Activated CD8-positive, alpha-beta T cell treated with anti-CD3 and anti-CD28 coated beads for 36 hours (primary cell): ENCODE results near the gene FBXW11. TPM values are rescaled to one million over a fixed set of nuclear protein-coding genes. Genes with fewer than 3 reads are reported as not detected.
"Not testable (repeated sequence)": the region's sequence is repeated elsewhere in the genome, so short reads cannot be mapped to it uniquely, and the experiment has no call there.

Source experiments
- ATAC-seq: fragments of 200-7000 bp; cut with Tn5 transposase; one replicate; pipeline ENCODE4 v1.10.0; 2021; ENCODE audit warnings: mild to moderate bottlenecking, moderate library complexity
- CTCF ChIA-PET: fragments of 350-600 bp; sonication (Branson Sonifier 250); formaldehyde crosslinking; loops from one replicate; lab custom pipeline; 2021; ENCODE audit warnings: antibody characterized with exemption; lab: Charles Lee
- POLR2A ChIA-PET: fragments of 350-600 bp; sonication (Branson Sonifier 250); formaldehyde crosslinking; loops from one replicate; lab custom pipeline; 2021; ENCODE audit warnings: antibody characterized with exemption; lab: Charles Lee
- DNase-seq: peaks from one replicate; pipeline ENCODE4 v3.0.0-alpha.2; 2020
- H3K27ac Mint-ChIP-seq: one replicate; pipeline ENCODE4 v1.8.0; 2021; ENCODE audit warnings: mild to moderate bottlenecking, mixed read lengths
- H3K27me3 Mint-ChIP-seq: one replicate; pipeline ENCODE4 v1.8.0; 2021; ENCODE audit warnings: mixed read lengths
- H3K36me3 Mint-ChIP-seq: one replicate; pipeline ENCODE4 v1.8.0; 2021; ENCODE audit warnings: low read depth, mixed read lengths
- H3K4me1 Mint-ChIP-seq: one replicate; pipeline ENCODE4 v1.8.0; 2021; ENCODE audit warnings: low read depth, mixed read lengths
- H3K4me3 Mint-ChIP-seq: one replicate; pipeline ENCODE4 v1.8.0; 2021; ENCODE audit warnings: mild to moderate bottlenecking, moderate library complexity, mixed read lengths
- H3K9me3 Mint-ChIP-seq: one replicate; pipeline ENCODE4 v1.8.0; 2021; ENCODE audit warnings: mixed read lengths
- CTCF ChIP-seq: fragments of 200-600 bp; IDR thresholded peaks from one replicate; pipeline ENCODE4 v1.8.0; 2022; ENCODE audit warnings: antibody characterized with exemption, mild to moderate bottlenecking
- intact Hi-C: fragments of 100-400 bp; cut with micrococcal nuclease; formaldehyde crosslinking; loops from one replicate; pipeline ENCODE4 v1.10.0; 2022
- total RNA-seq, 2 experiments: library from RNA; stranded (reverse); gene quantifications; one replicate each; pipeline ENCODE4 v1.2.3, GENCODE V29; 2021

FBXW11 gene
- total RNA-seq, 2 experiments from 2014 or later = 49.3 to 52.6 TPM

- POLR2A ChIA-PET = no interaction called here
- ATAC-seq (no peak), DNase-seq (no peak)
- Mint-ChIP-seq H3K4me1 (peaks cover 4% of the 10 kb centered on the region), H3K27ac (no peak overlapping the region), H3K9me3 (no peaks in the 10 kb centered on the region), H3K4me3 (no peak overlapping the region), H3K27me3 (no peaks in the 10 kb centered on the region), H3K36me3 (peaks cover 54% of the 10 kb centered on the region)
- intact Hi-C loops = no loop called here
- CTCF ChIA-PET = interaction anchor here (0.7 kb wide), 1 partner anchor 16 kb away, joined by 3 read pairs; no protein-coding TSS in a partner anchor
- no peak for TF ChIP-seq CTCF
These were observed 118.4 kb downstream of the FBXW11 start for GRCh38 chr5:171888051-171888481.

GRCh38 chr5:171886037-171886436, 120.4 kb downstream of the FBXW11 start:
- DNase-seq, CTCF ChIA-PET, H3K27ac Mint-ChIP-seq, H3K4me3 Mint-ChIP-seq, POLR2A ChIA-PET, H3K9me3 Mint-ChIP-seq, H3K27me3 Mint-ChIP-seq, intact Hi-C loops, ATAC-seq: not testable (repeated sequence)
- H3K4me1 Mint-ChIP-seq = peaks cover 15% of the 10 kb centered on the region
- H3K36me3 Mint-ChIP-seq = peaks cover 51% of the 10 kb centered on the region

GRCh38 chr5:171882118-171882517, 124.3 kb downstream of the FBXW11 start:
- peak; percentile 71 for ATAC-seq

GRCh38 chr5:171874234-171874633, 132.2 kb downstream of the FBXW11 start:
- Mint-ChIP-seq H3K36me3 (peaks cover 42% of the 10 kb centered on the region), H3K27ac (no peak overlapping the region), H3K27me3 (no peaks in the 10 kb centered on the region), H3K4me1 (no peaks in the 10 kb centered on the region), H3K9me3 (no peaks in the 10 kb centered on the region), H3K4me3 (no peak overlapping the region)
- CTCF ChIA-PET = interaction anchor here (0.7 to 1.9 kb wide), 3 partner anchors 16 to 456 kb away, joined by 3 to 6 read pairs (median 3); partner anchors contain the start of gene FGF18
- no peak for TF ChIP-seq CTCF
- no peak for ATAC-seq
- POLR2A ChIA-PET = no interaction called here
- intact Hi-C loops = no loop called here
- no peak for DNase-seq

More at GRCh38 chr5:171882118-171882517, 124.3 kb downstream of the FBXW11 start:
- POLR2A ChIA-PET = interaction anchor here (1.0 kb wide), 1 partner anchor 24 kb away, joined by 3 read pairs; no protein-coding TSS in a partner anchor
- H3K27ac Mint-ChIP-seq = no peak overlapping the region
- H3K4me3 Mint-ChIP-seq = no peak overlapping the region
- intact Hi-C loops = no loop called here
- peaks cover 37% of the 10 kb centered on the region for H3K36me3 Mint-ChIP-seq
- no peak for TF ChIP-seq CTCF
- H3K4me1 Mint-ChIP-seq = peaks cover 14% of the 10 kb centered on the region
- CTCF ChIA-PET = interaction anchor here (1.2 to 1.3 kb wide), 2 partner anchors 10 to 177 kb away, joined by 3 to 7 read pairs; no protein-coding TSS in a partner anchor
- H3K27me3 Mint-ChIP-seq = no peaks in the 10 kb centered on the region
- peak; percentile 43 for DNase-seq
- no peaks in the 10 kb centered on the region for H3K9me3 Mint-ChIP-seq

GRCh38 chr5:171872666-171873065, 133.8 kb downstream of the FBXW11 start:
- Mint-ChIP-seq H3K27me3 (no peaks in the 10 kb centered on the region), H3K27ac (no peak overlapping the region), H3K4me1 (no peaks in the 10 kb centered on the region), H3K4me3 (no peak overlapping the region), H3K36me3 (peaks cover 50% of the 10 kb centered on the region), H3K9me3 (no peaks in the 10 kb centered on the region)
- no peak for TF ChIP-seq CTCF
- ATAC-seq (no peak), DNase-seq (no peak)
- POLR2A ChIA-PET = interaction anchor here (0.6 kb wide), 1 partner anchor 153 kb away, joined by 3 read pairs; no protein-coding TSS in a partner anchor
- CTCF ChIA-PET = interaction anchor here (0.9 to 2.1 kb wide), 3 partner anchors 9 to 131 kb away, joined by 3 to 7 read pairs (median 3); no protein-coding TSS in a partner anchor
- intact Hi-C loops = no loop called here
